HCT116 (cell line): ENCODE results near the gene MLPH. TPM values are rescaled to one million over a fixed set of nuclear protein-coding genes. Genes with fewer than 3 reads are reported as not detected.

Source experiments
- ATAC-seq: fragments of 200-7000 bp; cut with Tn5 transposase; 2 replicates; pipeline ENCODE4 v1.9.1; 2020; ENCODE audit warnings: mild to moderate bottlenecking, moderate library complexity
- BruUV-seq: library from RNA; stranded (reverse); fragments of 400-500 nt; replicated peaks from 2 replicates; lab custom pipeline; 2021; lab: Mats Ljungman, UMichigan
- CTCF ChIA-PET: fragments of 300-600 bp; sonication (Branson Sonifier 250); formaldehyde crosslinking; loops from one replicate; lab custom pipeline; 2021; ENCODE audit warnings: antibody characterized with exemption; lab: Charles Lee
- POLR2A ChIA-PET: fragments of 300-600, 350-600 bp; sonication (Branson Sonifier 250); formaldehyde crosslinking; loops from one replicate; lab custom pipeline; 2021; ENCODE audit warnings: antibody characterized with exemption; lab: Charles Lee
- RAD21 ChIA-PET, 2 experiments: fragments of 300-600 bp; sonication (Branson Sonifier 250); formaldehyde crosslinking; loops; one replicate each; lab custom pipeline; 2023; ENCODE audit warnings: low total read pairs in 2 of 2; ENCODE audit not compliant: uncharacterized antibody in 2 of 2, unreplicated experiment in 2 of 2, low non-redundant PET in 1 of 2; lab: Charles Lee
- DNase-seq: peaks from one replicate; pipeline ENCODE4 v3.0.0-alpha.2; 2010; ENCODE audit warnings: low read depth, low spot score
- H2AFZ ChIP-seq: fragments of 200-600 bp; shearing (Covaris generic), sonication (generic); 2 replicates; pipeline ENCODE4 v1.6.1; 2017; ENCODE audit warnings: low read depth, mixed run types, mixed read lengths, antibody characterized with exemption, low read length; ENCODE audit not compliant: poor library complexity, severe bottlenecking
- H3K27ac ChIP-seq: 2 replicates; pipeline ENCODE4 v1.5.1; 2012; ENCODE audit warnings: low read depth, low read length
- H3K27me3 ChIP-seq: fragments of 200-600 bp; sonication (generic); 2 replicates; pipeline ENCODE4 v1.6.1; 2016; ENCODE audit warnings: mixed run types, low read length, mixed read lengths; ENCODE audit not compliant: insufficient read depth
- H3K36me3 ChIP-seq, 2 experiments: fragments of 200-500 bp in 1 of 2; fragments of 200-600 bp in 1 of 2; sonication (Bioruptor generic) in 1 of 2; sonication (generic) in 1 of 2; 2 replicates each; pipeline versions ENCODE4 v1.5.1 to v1.6.1; 2014 to 2016; ENCODE audit warnings: low read length in 2 of 2, inconsistent platforms in 1 of 2, mixed read lengths in 1 of 2, mixed run types in 1 of 2; ENCODE audit not compliant: insufficient read depth in 2 of 2, control insufficient read depth in 1 of 2
- H3K4me1 ChIP-seq, 2 experiments: fragments of 200-600 bp in 1 of 2; sonication (generic) in 1 of 2; 2 replicates each; pipeline versions ENCODE4 v1.5.1 to v1.6.1; 2012 to 2017; ENCODE audit warnings: low read length in 2 of 2, inconsistent platforms in 1 of 2, mild to moderate bottlenecking in 1 of 2, mixed read lengths in 1 of 2, mixed run types in 1 of 2, moderate library complexity in 1 of 2; ENCODE audit not compliant: insufficient read depth in 2 of 2, control insufficient read depth in 1 of 2
- H3K4me2 ChIP-seq: fragments of 200-600 bp; sonication (generic); 2 replicates; pipeline ENCODE4 v1.6.1; 2017; ENCODE audit warnings: mixed run types, low read length, mixed read lengths
- H3K4me3 ChIP-seq, 2 experiments: fragments of 200-600 bp in 1 of 2; sonication (generic) in 1 of 2; replicated peaks in 1 of 2; 2 replicates each; pipeline ENCODE4 v1.5.1; 2011 to 2016; ENCODE audit warnings: low read length in 2 of 2, control low read depth in 1 of 2, low read depth in 1 of 2, mild to moderate bottlenecking in 1 of 2, mixed read lengths in 1 of 2, mixed run types in 1 of 2
- H3K79me2 ChIP-seq: fragments of 200-600 bp; sonication (generic); 2 replicates; pipeline ENCODE4 v1.6.1; 2017; ENCODE audit warnings: mild to moderate bottlenecking, mixed run types, low read length, moderate library complexity, mixed read lengths; ENCODE audit not compliant: insufficient read depth
- H3K9ac ChIP-seq: fragments of 200-600 bp; sonication (generic); 2 replicates; pipeline ENCODE4 v1.6.1; 2016; ENCODE audit warnings: low read length, mixed read lengths
- H3K9me2 ChIP-seq: fragments of 200-600 bp; sonication (generic), shearing (Covaris generic); 2 replicates; pipeline ENCODE4 v1.6.1; 2017; ENCODE audit warnings: mixed run types, mild to moderate bottlenecking, moderate library complexity; ENCODE audit not compliant: insufficient read depth
- H3K9me3 ChIP-seq, 2 experiments: fragments of 200-500 bp in 1 of 2; fragments of 200-600 bp in 1 of 2; sonication (Bioruptor generic) in 1 of 2; sonication (generic) in 1 of 2; 2 replicates each; pipeline ENCODE4 v1.6.1; 2014 to 2017; ENCODE audit warnings: low read length in 2 of 2, mixed read lengths in 2 of 2, inconsistent platforms in 1 of 2, low read depth in 1 of 2, mild to moderate bottlenecking in 1 of 2, mixed run types in 1 of 2, moderate library complexity in 1 of 2; ENCODE audit not compliant: control insufficient read depth in 1 of 2, insufficient read depth in 1 of 2
- H4K20me1 ChIP-seq: fragments of 200-600 bp; sonication (generic), shearing (Covaris generic); 2 replicates; pipeline ENCODE4 v1.6.1; 2017; ENCODE audit warnings: mixed run types, mild to moderate bottlenecking, moderate library complexity; ENCODE audit not compliant: insufficient read depth
- CEBPB ChIP-seq: IDR thresholded peaks from 2 replicates; pipeline ENCODE4 v1.6.1; 2012; ENCODE audit warnings: low read depth
- EGR1 ChIP-seq: IDR thresholded peaks from 2 replicates; pipeline ENCODE4 v1.6.1; 2012; ENCODE audit warnings: low read depth
- ELF1 ChIP-seq: IDR thresholded peaks from 2 replicates; pipeline ENCODE4 v1.6.1; 2012; ENCODE audit warnings: low read depth, borderline replicate concordance
- EZH2 ChIP-seq: fragments of 200-600 bp; sonication (generic); IDR thresholded peaks from 2 replicates; pipeline ENCODE4 v1.6.1; 2017; ENCODE audit warnings: antibody characterized with exemption, mixed run types
- EZH2phosphoT487 ChIP-seq: fragments of 200-600 bp; IDR thresholded peaks from 2 replicates; pipeline ENCODE4 v1.6.1; 2018; ENCODE audit warnings: antibody characterized with exemption, borderline replicate concordance
- FOSL1 ChIP-seq: IDR thresholded peaks from 2 replicates; pipeline ENCODE4 v1.6.1; 2012; ENCODE audit warnings: low read depth
- JUND ChIP-seq: IDR thresholded peaks from 2 replicates; pipeline ENCODE4 v1.6.1; 2012
- POLR2A ChIP-seq: IDR thresholded peaks from 2 replicates; pipeline ENCODE4 v1.7.0; 2011; ENCODE audit warnings: borderline replicate concordance; ENCODE audit not compliant: insufficient read depth, insufficient read length; ENCODE audit errors: extremely low read depth
- RAD21 ChIP-seq: IDR thresholded peaks from 2 replicates; pipeline ENCODE4 v1.6.1; 2012; ENCODE audit warnings: low read depth, mild to moderate bottlenecking
- SP1 ChIP-seq: IDR thresholded peaks from 2 replicates; pipeline ENCODE4 v1.6.1; 2012; ENCODE audit warnings: low read depth
- SRF ChIP-seq: IDR thresholded peaks from 2 replicates; pipeline ENCODE4 v1.6.1; 2012; ENCODE audit warnings: low read depth
- TCF7L2 ChIP-seq: IDR thresholded peaks from 2 replicates; pipeline ENCODE4 v1.7.0; 2011; ENCODE audit warnings: borderline replicate concordance, inconsistent platforms; ENCODE audit not compliant: insufficient read depth, insufficient read length; ENCODE audit errors: extremely low read depth
- ZFX ChIP-seq: fragments of 450-650 bp; IDR thresholded peaks from 2 replicates; pipeline ENCODE4 v1.6.1; 2017
- ZNF274 ChIP-seq: fragments of 200-500 bp; sonication (Bioruptor generic); IDR thresholded peaks from 2 replicates; pipeline ENCODE4 v1.6.1; 2014; ENCODE audit warnings: mild to moderate bottlenecking, low read depth, low read length, inconsistent platforms
- intact Hi-C: fragments of 100-400 bp; cut with micrococcal nuclease; formaldehyde crosslinking; loops from 2 replicates; pipeline ENCODE4 v1.10.0; 2022
- total RNA-seq: library from RNA; stranded (reverse); gene quantifications from one replicate; pipeline ENCODE4 v1.2.1, GENCODE V29; 2021; ENCODE audit not compliant: unreplicated experiment
- TF ChIP-seq, protein P1 (sequence below): IDR thresholded peaks from 2 replicates; pipeline ENCODE4 v1.6.1; 2012; ENCODE audit warnings: low read depth
- TF ChIP-seq, protein P2 (sequence below): IDR thresholded peaks from 2 replicates; pipeline ENCODE4 v1.6.1; 2011; ENCODE audit warnings: mild to moderate bottlenecking, low read length, moderate library complexity; ENCODE audit not compliant: insufficient replicate concordance; ENCODE audit errors: extremely low read depth
- TF ChIP-seq, protein P3 (sequence below): IDR thresholded peaks from 2 replicates; pipeline ENCODE4 v1.6.1; 2012
- TF ChIP-seq, protein P4 (sequence below), 3 experiments: fragments of 200-600 bp in 1 of 3; sonication (generic) in 1 of 3; IDR thresholded peaks in 2 of 3; conservative IDR thresholded peaks in 1 of 3; 2 replicates each; pipeline ENCODE4 v1.5.1; 2012 to 2017; ENCODE audit warnings: low read depth in 2 of 3, low read length in 2 of 3, antibody characterized with exemption in 1 of 3, borderline replicate concordance in 1 of 3, control low read depth in 1 of 3, mild to moderate bottlenecking in 1 of 3, mixed read lengths in 1 of 3, mixed run types in 1 of 3, moderate library complexity in 1 of 3; ENCODE audit not compliant: insufficient read depth in 1 of 3
- TF ChIP-seq, protein P5 (sequence below): IDR thresholded peaks from 2 replicates; pipeline ENCODE4 v1.6.1; 2012

MLPH gene
- total RNA-seq, 1 experiment from 2014 or later = 81.4 TPM

DNA sequence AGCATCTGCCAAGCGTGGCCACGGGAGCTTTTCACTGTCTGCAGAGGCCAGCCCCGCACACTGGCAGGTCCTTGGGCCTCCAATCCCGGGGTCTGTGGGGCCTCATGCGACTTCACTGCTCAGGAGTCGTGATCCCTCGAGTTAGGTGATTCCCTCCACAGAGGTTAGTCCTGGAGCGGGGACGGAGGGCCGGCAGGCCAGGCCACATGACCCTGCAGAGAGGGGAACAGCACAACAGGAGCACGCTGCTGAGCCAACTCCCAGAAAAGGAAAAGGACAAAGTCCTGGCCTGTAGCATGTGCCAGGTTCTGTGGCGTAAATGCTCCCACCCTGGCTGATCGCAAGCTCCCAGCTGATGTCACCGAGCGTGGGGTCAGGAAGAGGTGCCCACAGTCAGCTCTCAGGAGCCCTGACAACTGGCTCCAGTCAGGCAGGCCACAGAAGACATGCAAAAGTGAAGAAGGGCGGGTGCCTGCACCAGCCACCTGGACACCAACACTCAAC is 64.1 kb downstream of the MLPH start:
- Histone ChIP-seq H3K79me2 (no peaks in the 10 kb centered on the region), H3K36me3 (peaks cover 26 to 50% of the 10 kb centered on the region in 2 experiments), H3K4me2 (no peak overlapping the region), H2AFZ (no peak overlapping the region), H4K20me1 (no peaks in the 10 kb centered on the region), H3K27me3 (no peaks in the 10 kb centered on the region), H3K4me3 (no peak overlapping the region), H3K9ac (no peak overlapping the region), H3K9me3 (peaks cover 11 to 12% of the 10 kb centered on the region in 2 experiments; a peak in 3 of 4 replicates), H3K4me1 (no peaks in the 10 kb centered on the region), H3K27ac (no peak overlapping the region), H3K9me2 (no peaks in the 10 kb centered on the region)
- no peak for TF ChIP-seq EZH2
- no peak for TF ChIP-seq SP1
- no peak for TF ChIP-seq TCF7L2
- TF ChIP-seq ELF1 = no peak
- TF ChIP-seq RAD21 = no peak
- TF ChIP-seq, protein P1, sequence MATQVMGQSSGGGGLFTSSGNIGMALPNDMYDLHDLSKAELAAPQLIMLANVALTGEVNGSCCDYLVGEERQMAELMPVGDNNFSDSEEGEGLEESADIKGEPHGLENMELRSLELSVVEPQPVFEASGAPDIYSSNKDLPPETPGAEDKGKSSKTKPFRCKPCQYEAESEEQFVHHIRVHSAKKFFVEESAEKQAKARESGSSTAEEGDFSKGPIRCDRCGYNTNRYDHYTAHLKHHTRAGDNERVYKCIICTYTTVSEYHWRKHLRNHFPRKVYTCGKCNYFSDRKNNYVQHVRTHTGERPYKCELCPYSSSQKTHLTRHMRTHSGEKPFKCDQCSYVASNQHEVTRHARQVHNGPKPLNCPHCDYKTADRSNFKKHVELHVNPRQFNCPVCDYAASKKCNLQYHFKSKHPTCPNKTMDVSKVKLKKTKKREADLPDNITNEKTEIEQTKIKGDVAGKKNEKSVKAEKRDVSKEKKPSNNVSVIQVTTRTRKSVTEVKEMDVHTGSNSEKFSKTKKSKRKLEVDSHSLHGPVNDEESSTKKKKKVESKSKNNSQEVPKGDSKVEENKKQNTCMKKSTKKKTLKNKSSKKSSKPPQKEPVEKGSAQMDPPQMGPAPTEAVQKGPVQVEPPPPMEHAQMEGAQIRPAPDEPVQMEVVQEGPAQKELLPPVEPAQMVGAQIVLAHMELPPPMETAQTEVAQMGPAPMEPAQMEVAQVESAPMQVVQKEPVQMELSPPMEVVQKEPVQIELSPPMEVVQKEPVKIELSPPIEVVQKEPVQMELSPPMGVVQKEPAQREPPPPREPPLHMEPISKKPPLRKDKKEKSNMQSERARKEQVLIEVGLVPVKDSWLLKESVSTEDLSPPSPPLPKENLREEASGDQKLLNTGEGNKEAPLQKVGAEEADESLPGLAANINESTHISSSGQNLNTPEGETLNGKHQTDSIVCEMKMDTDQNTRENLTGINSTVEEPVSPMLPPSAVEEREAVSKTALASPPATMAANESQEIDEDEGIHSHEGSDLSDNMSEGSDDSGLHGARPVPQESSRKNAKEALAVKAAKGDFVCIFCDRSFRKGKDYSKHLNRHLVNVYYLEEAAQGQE = no peak
- TF ChIP-seq POLR2A = no peak
- TF ChIP-seq ZFX = no peak
- TF ChIP-seq, protein P2, sequence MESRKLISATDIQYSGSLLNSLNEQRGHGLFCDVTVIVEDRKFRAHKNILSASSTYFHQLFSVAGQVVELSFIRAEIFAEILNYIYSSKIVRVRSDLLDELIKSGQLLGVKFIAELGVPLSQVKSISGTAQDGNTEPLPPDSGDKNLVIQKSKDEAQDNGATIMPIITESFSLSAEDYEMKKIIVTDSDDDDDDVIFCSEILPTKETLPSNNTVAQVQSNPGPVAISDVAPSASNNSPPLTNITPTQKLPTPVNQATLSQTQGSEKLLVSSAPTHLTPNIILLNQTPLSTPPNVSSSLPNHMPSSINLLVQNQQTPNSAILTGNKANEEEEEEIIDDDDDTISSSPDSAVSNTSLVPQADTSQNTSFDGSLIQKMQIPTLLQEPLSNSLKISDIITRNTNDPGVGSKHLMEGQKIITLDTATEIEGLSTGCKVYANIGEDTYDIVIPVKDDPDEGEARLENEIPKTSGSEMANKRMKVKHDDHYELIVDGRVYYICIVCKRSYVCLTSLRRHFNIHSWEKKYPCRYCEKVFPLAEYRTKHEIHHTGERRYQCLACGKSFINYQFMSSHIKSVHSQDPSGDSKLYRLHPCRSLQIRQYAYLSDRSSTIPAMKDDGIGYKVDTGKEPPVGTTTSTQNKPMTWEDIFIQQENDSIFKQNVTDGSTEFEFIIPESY = no peak
- no peak for TF ChIP-seq FOSL1
- TF ChIP-seq, protein P3, sequence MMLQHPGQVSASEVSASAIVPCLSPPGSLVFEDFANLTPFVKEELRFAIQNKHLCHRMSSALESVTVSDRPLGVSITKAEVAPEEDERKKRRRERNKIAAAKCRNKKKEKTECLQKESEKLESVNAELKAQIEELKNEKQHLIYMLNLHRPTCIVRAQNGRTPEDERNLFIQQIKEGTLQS = no peak
- TF ChIP-seq EGR1 = no peak
- TF ChIP-seq, protein P4, sequence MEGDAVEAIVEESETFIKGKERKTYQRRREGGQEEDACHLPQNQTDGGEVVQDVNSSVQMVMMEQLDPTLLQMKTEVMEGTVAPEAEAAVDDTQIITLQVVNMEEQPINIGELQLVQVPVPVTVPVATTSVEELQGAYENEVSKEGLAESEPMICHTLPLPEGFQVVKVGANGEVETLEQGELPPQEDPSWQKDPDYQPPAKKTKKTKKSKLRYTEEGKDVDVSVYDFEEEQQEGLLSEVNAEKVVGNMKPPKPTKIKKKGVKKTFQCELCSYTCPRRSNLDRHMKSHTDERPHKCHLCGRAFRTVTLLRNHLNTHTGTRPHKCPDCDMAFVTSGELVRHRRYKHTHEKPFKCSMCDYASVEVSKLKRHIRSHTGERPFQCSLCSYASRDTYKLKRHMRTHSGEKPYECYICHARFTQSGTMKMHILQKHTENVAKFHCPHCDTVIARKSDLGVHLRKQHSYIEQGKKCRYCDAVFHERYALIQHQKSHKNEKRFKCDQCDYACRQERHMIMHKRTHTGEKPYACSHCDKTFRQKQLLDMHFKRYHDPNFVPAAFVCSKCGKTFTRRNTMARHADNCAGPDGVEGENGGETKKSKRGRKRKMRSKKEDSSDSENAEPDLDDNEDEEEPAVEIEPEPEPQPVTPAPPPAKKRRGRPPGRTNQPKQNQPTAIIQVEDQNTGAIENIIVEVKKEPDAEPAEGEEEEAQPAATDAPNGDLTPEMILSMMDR (IDR thresholded peaks at IDR 0.05 in 2 of 3, conservative IDR thresholded peaks at IDR 0.05 in 1 of 3; ENCODE audit: borderline replicate concordance in 1 of 3, insufficient read depth in 1 of 3, low read depth in 2 of 3, low read length in 2 of 3) = no peak
- no peak for TF ChIP-seq SRF
- TF ChIP-seq EZH2phosphoT487 = no peak
- TF ChIP-seq, protein P5, sequence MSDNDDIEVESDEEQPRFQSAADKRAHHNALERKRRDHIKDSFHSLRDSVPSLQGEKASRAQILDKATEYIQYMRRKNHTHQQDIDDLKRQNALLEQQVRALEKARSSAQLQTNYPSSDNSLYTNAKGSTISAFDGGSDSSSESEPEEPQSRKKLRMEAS = no peak
- no peak for TF ChIP-seq ZNF274
- TF ChIP-seq CEBPB = no peak
- no peak for TF ChIP-seq JUND
- no peak for ATAC-seq
- POLR2A ChIA-PET = no interaction called here
- RAD21 ChIA-PET = no interaction called here
- no peak for DNase-seq
- BruUV-seq = no TSS peak
- CTCF ChIA-PET = interaction anchor here (1.4 kb wide), 1 partner anchor 21 kb away, joined by 3 read pairs; no protein-coding TSS in a partner anchor
- intact Hi-C loops = no loop called here
